NB4 (cell line): ENCODE measurements around the gene ITM2C.

Experiments used
- DNase-seq: peaks from one replicate; pipeline ENCODE4 v3.0.0; 2010; ENCODE audit warnings: low read depth
- H3K4me3 ChIP-seq: one replicate; pipeline ENCODE4 v1.5.1; 2011; ENCODE audit warnings: mild to moderate bottlenecking, low read depth, low read length, moderate library complexity
- MAX ChIP-seq: IDR thresholded peaks from 2 replicates; pipeline ENCODE4 v1.6.1; 2011; ENCODE audit warnings: low read depth, low read length
- MYC ChIP-seq: IDR thresholded peaks from 2 replicates; pipeline ENCODE4 v1.6.1; 2011; ENCODE audit warnings: low read depth, low read length
- POLR2A ChIP-seq: IDR thresholded peaks from 2 replicates; pipeline ENCODE4 v1.6.1; 2011; ENCODE audit warnings: mild to moderate bottlenecking; ENCODE audit not compliant: insufficient read length; ENCODE audit errors: extremely low read depth
- TF ChIP-seq, protein P1 (sequence below): IDR thresholded peaks from one replicate; pipeline ENCODE4 v1.5.1; 2012; ENCODE audit warnings: low read depth, low read length

The ITM2C gene

GRCh38 chr2:230878599-230879188 is 14.0 kb downstream of the ITM2C start:
- TF ChIP-seq MAX (no peak), POLR2A (no peak), MYC (no peak)
- TF ChIP-seq, protein P1, sequence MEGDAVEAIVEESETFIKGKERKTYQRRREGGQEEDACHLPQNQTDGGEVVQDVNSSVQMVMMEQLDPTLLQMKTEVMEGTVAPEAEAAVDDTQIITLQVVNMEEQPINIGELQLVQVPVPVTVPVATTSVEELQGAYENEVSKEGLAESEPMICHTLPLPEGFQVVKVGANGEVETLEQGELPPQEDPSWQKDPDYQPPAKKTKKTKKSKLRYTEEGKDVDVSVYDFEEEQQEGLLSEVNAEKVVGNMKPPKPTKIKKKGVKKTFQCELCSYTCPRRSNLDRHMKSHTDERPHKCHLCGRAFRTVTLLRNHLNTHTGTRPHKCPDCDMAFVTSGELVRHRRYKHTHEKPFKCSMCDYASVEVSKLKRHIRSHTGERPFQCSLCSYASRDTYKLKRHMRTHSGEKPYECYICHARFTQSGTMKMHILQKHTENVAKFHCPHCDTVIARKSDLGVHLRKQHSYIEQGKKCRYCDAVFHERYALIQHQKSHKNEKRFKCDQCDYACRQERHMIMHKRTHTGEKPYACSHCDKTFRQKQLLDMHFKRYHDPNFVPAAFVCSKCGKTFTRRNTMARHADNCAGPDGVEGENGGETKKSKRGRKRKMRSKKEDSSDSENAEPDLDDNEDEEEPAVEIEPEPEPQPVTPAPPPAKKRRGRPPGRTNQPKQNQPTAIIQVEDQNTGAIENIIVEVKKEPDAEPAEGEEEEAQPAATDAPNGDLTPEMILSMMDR = no peak
- H3K4me3 ChIP-seq = peak overlapping the region; percentile 23
- DNase-seq = no peak

DNA sequence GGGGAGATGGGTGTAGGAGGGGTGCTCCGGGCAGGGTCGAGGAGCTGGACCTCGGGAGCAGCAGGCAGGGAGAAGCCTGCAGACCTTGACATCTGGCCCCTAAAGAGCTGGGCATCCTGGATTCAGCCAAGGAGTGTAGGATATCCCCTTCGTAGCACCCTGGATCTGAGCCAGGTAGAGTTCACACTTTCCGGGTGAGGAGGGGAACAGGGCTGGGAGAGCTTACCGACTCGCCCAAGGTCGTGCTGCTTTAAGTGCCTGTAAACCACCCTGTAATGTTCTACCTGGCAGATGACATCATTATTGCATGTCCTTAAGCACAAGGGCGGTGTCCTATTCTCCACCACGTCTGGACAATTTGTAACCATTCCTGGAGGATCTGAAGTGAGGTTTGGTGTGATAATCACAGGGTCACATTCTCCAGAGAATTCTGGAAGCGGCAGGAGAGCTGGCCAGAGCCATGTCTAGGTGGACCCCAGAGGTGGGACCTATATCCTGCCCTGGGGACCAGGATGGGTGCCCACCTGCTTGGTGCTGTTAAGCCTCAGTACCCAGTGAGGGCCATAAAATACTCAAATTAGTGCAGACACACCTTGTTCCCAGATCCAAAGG is 14.6 kb downstream of the ITM2C start:
- H3K4me3 ChIP-seq = no peak overlapping the region

GRCh38 chr2:230879891-230880290 is 15.1 kb downstream of the ITM2C start:
- H3K4me3 ChIP-seq = no peak overlapping the region
- TF ChIP-seq POLR2A = no peak
- TF ChIP-seq MAX = no peak
- TF ChIP-seq, protein P1 = no peak
- TF ChIP-seq MYC = no peak
- no peak for DNase-seq

More for the DNA sequence above, 14.6 kb downstream of the ITM2C start:
- no peak for DNase-seq
- TF ChIP-seq POLR2A = no peak

DNA sequence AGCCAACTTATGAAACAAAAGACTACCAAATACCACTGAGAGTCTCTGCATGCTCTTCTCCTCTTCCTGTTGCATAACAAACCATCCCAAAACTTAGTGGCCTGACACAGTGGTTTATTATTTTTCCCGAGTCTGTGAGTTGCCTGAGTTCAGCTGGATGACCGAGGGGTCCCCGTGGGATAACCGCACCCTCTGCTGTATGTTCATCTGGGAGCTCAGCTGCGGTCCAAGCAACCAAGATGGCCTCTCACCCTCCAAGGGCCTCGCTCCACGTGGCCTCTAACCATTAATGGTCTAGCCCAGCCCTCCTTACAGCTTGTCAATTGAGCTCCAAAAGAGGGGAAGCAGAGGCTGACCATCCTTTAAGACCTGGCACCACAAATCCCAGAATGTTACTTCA is 17.1 kb downstream of the ITM2C start:
- TF ChIP-seq, protein P1 = no peak
- TF ChIP-seq MAX = no peak
- TF ChIP-seq POLR2A = no peak
- TF ChIP-seq MYC = no peak
- H3K4me3 ChIP-seq = no peak overlapping the region
- DNase-seq = peak; percentile 61

- peak; percentile 64 for DNase-seq
- TF ChIP-seq MAX (no peak), MYC (no peak), POLR2A (no peak)
- TF ChIP-seq, protein P1 = no peak
- H3K4me3 ChIP-seq = no peak overlapping the region
Measured at GRCh38 chr2:230885463-230886130, 20.9 kb downstream of the ITM2C start.

DNA sequence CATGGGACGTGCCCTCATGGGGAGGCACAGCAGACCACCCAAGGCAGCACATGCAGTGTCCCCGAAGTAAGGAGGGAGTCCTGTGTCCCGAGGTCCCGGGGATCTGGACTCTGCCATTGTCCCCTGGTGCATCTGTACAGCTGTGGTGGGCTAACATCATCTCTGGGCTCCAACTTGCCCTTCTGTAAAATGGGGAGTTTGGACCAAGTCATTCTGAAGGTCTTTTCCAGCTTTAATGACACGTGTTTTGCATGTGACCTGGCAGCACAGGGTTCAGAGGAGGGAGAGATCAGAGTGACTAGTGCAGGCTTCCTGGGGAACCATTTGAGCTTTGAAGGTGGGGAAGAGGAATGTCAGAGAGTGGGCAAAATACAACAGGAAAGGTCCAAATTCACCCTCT is 21.5 kb downstream of the ITM2C start:
- TF ChIP-seq MYC (no peak), POLR2A (no peak), MAX (no peak)
- TF ChIP-seq, protein P1 = no peak
- H3K4me3 ChIP-seq = no peak overlapping the region
- DNase-seq = no peak
